NAMALWA (cell line): ENCODE results near the gene SPATA31C1.
"Not testable (repeated sequence)": the region's sequence is repeated elsewhere in the genome, so short reads cannot be mapped to it uniquely, and the experiment has no call there.

Experiments used
- DNase-seq: peaks from one replicate; pipeline ENCODE4 v3.0.0-alpha.2; 2015; ENCODE audit warnings: low spot score

SPATA31C1 gene

GRCh38 chr9:87917662-87918061 lies at the start of gene SPATA31C1:
Gene SPATA31C1, plus strand, starts transcription at chr9:87917962.
- not testable (repeated sequence) for DNase-seq

- DNase-seq: no peak
These were observed 49.6 kb upstream of the SPATA31C1 start for GRCh38 chr9:87868175-87868574.

- no peak for DNase-seq
These were observed 49.1 kb upstream of the SPATA31C1 start for GRCh38 chr9:87868635-87869034.

- no peak for DNase-seq
These were observed 48.7 kb upstream of the SPATA31C1 start for GRCh38 chr9:87869082-87869481.

- DNase-seq: no peak
These were observed 46.2 kb upstream of the SPATA31C1 start for GRCh38 chr9:87871425-87872078.

- DNase-seq: no peak
These were observed 45.6 kb upstream of the SPATA31C1 start for GRCh38 chr9:87872079-87872624.

- no peak for DNase-seq
These were observed 44.0 kb upstream of the SPATA31C1 start for GRCh38 chr9:87873607-87874303.

GRCh38 chr9:87874304-87874623 lies 43.5 kb upstream of the SPATA31C1 start:
- DNase-seq: no peak

GRCh38 chr9:87875060-87875459 lies 42.7 kb upstream of the SPATA31C1 start:
- no peak for DNase-seq

GRCh38 chr9:87875831-87876545 lies 41.8 kb upstream of the SPATA31C1 start:
- no peak for DNase-seq

- no peak for DNase-seq
These were observed 41.1 kb upstream of the SPATA31C1 start for GRCh38 chr9:87876708-87877107.

- DNase-seq: no peak
These were observed 38.7 kb upstream of the SPATA31C1 start for GRCh38 chr9:87878989-87879511.

- DNase-seq: no peak
These were observed 37.6 kb upstream of the SPATA31C1 start for GRCh38 chr9:87880116-87880515.

- no peak for DNase-seq
These were observed 37.1 kb upstream of the SPATA31C1 start for GRCh38 chr9:87880683-87881082.

- DNase-seq: no peak
These were observed 35.1 kb upstream of the SPATA31C1 start, which contains the start of gene SPATA31E1 for GRCh38 chr9:87882627-87883026. Gene SPATA31E1, plus strand, starts transcription at chr9:87882877. Its CDS starts 15 bp downstream, at chr9:87882892.

- DNase-seq: no peak
These were observed 34.5 kb upstream of the SPATA31C1 start for GRCh38 chr9:87883274-87883673.

GRCh38 chr9:87883990-87884389 lies 33.8 kb upstream of the SPATA31C1 start:
- DNase-seq: no peak

GRCh38 chr9:87884578-87885459 lies 32.9 kb upstream of the SPATA31C1 start:
- no peak for DNase-seq

GRCh38 chr9:87885484-87886189 lies 32.1 kb upstream of the SPATA31C1 start:
- DNase-seq: no peak

GRCh38 chr9:87886210-87886932 lies 31.4 kb upstream of the SPATA31C1 start:
- no peak for DNase-seq
